Choroid plexus epithelial cell (primary cell): ENCODE data around the gene RAF1.

Source experiments
- DNase-seq: peaks from one replicate; pipeline ENCODE4 v3.0.0-alpha.2; 2010; ENCODE audit warnings: low read depth
- H3K4me3 ChIP-seq: 2 replicates; pipeline ENCODE4 v1.5.1; 2011; ENCODE audit warnings: low read depth, mild to moderate bottlenecking, control low read depth, low read length, moderate library complexity
- CTCF ChIP-seq: conservative IDR thresholded peaks from 2 replicates; pipeline ENCODE4 v1.5.1; 2011; ENCODE audit warnings: low read depth, mild to moderate bottlenecking, control low read depth, inconsistent platforms, low read length, moderate library complexity

Gene RAF1

GRCh38 chr3:12562451-12562850, 101.5 kb downstream of the RAF1 start:
- DNase-seq, result no peak

GRCh38 chr3:12561397-12561796, 102.5 kb downstream of the RAF1 start:
- no peak for DNase-seq
- H3K4me3 ChIP-seq, result no peak overlapping the region
- no peak for TF ChIP-seq CTCF

More at GRCh38 chr3:12562451-12562850, 101.5 kb downstream of the RAF1 start:
- no peak for TF ChIP-seq CTCF
- H3K4me3 ChIP-seq, result no peak overlapping the region

- TF ChIP-seq CTCF, result no peak
- no peak for DNase-seq
These were observed 103.3 kb downstream of the RAF1 start for GRCh38 chr3:12560505-12561190.

GRCh38 chr3:12559520-12559919, 104.4 kb downstream of the RAF1 start:
- DNase-seq, result no peak
- TF ChIP-seq CTCF, result no peak
- no peak overlapping the region for H3K4me3 ChIP-seq

More at GRCh38 chr3:12560505-12561190, 103.3 kb downstream of the RAF1 start:
- H3K4me3 ChIP-seq, result no peak overlapping the region

- no peak for DNase-seq
- H3K4me3 ChIP-seq, result no peak overlapping the region
- TF ChIP-seq CTCF, result no peak
These were observed 105.2 kb downstream of the RAF1 start for GRCh38 chr3:12558706-12559105.

GRCh38 chr3:12557473-12558100, 106.3 kb downstream of the RAF1 start:
- peak; percentile 71 for DNase-seq

More at GRCh38 chr3:12557473-12558100, 106.3 kb downstream of the RAF1 start:
- H3K4me3 ChIP-seq, result peak overlapping the region; percentile 93
- TF ChIP-seq CTCF, result no peak
